GM12878 (cell line): ENCODE data around the gene ERN2. TPM values are rescaled to one million over a fixed set of nuclear protein-coding genes. Genes with fewer than 3 reads are reported as not detected.

Experiments
- ATAC-seq: fragments of 200-7000 bp; cut with Tn5 transposase; 3 replicates; pipeline ENCODE4 v1.9.1; 2020; ENCODE audit warnings: mild to moderate bottlenecking, moderate library complexity
- Bru-seq: library from RNA; stranded (reverse); fragments of 400-500 nt; gene quantifications from one replicate; lab custom pipeline; 2021; lab: Mats Ljungman, UMichigan
- BruChase-seq, 2 experiments: library from RNA; stranded (reverse); fragments of 400-500 nt; gene quantifications; one replicate each; lab custom pipeline; 2021; lab: Mats Ljungman, UMichigan
- BruUV-seq: library from RNA; stranded (reverse); fragments of 400-500 nt; replicated peaks from 2 replicates; lab custom pipeline; 2021; lab: Mats Ljungman, UMichigan
- CTCF ChIA-PET: fragments of 300-600 bp; sonication (Branson Sonifier 250); formaldehyde crosslinking; extraction: SDS; loops from one replicate; lab custom pipeline; 2021; ENCODE audit warnings: inconsistent platforms; lab: Yijun Ruan, JAX
- POLR2A ChIA-PET: fragments of 350-600 bp; formaldehyde crosslinking; extraction: SDS; loops from one replicate; lab custom pipeline; 2021; ENCODE audit warnings: inconsistent platforms; lab: Charles Lee
- RAD21 ChIA-PET: fragments of 300-600 bp; sonication (Branson Sonifier 250); formaldehyde crosslinking; loops from one replicate; lab custom pipeline; 2023; ENCODE audit warnings: antibody characterized with exemption; ENCODE audit not compliant: unreplicated experiment; lab: Charles Lee
- SMC1A ChIA-PET: fragments of 300-600 bp; sonication (Branson Sonifier 250); formaldehyde crosslinking; loops from one replicate; lab custom pipeline; 2023; ENCODE audit not compliant: unreplicated experiment, uncharacterized antibody; lab: Charles Lee
- DNase-seq: peaks from one replicate; pipeline ENCODE4 v3.0.0-alpha.2; 2011; ENCODE audit warnings: low read depth, low spot score
- FAIRE-seq: peaks from 3 replicates; lab custom pipeline; 2011; peaks lifted over from hg19 to GRCh38; lab: Jason Lieb, UNC
- H2AFZ ChIP-seq: 2 replicates; pipeline ENCODE4 v1.6.0; 2011; ENCODE audit warnings: low read depth, low read length, control low read depth; ENCODE audit not compliant: control insufficient read depth
- H3K27ac ChIP-seq: 2 replicates; pipeline ENCODE4 v1.5.1; 2011; ENCODE audit warnings: control low read depth; ENCODE audit not compliant: control insufficient read depth, insufficient read depth
- H3K27me3 ChIP-seq, 2 experiments: replicated peaks in 1 of 2; 2 replicates each; pipeline versions ENCODE4 v1.6.0 to v1.6.1; 2011; ENCODE audit warnings: low read length in 1 of 2; ENCODE audit not compliant: control insufficient read depth in 2 of 2, insufficient read depth in 2 of 2
- H3K36me3 ChIP-seq, 2 experiments: 2 replicates each; pipeline ENCODE4 v1.5.1; 2011; ENCODE audit warnings: low read length in 1 of 2; ENCODE audit not compliant: control insufficient read depth in 2 of 2, insufficient read depth in 2 of 2
- H3K4me1 ChIP-seq: 2 replicates; pipeline ENCODE4 v1.6.1; 2011; ENCODE audit warnings: mild to moderate bottlenecking, low read length, moderate library complexity, mixed read lengths; ENCODE audit not compliant: control insufficient read depth, insufficient read depth
- H3K4me2 ChIP-seq: 2 replicates; pipeline ENCODE4 v1.6.0; 2011; ENCODE audit warnings: control low read depth; ENCODE audit not compliant: control insufficient read depth, insufficient read depth
- H3K4me3 ChIP-seq: fragments of 200-600 bp; sonication (generic); 2 replicates; pipeline ENCODE4 v1.5.1; 2016
- H3K79me2 ChIP-seq: 2 replicates; pipeline ENCODE4 v1.6.0; 2011; ENCODE audit warnings: low read length; ENCODE audit not compliant: control insufficient read depth, insufficient read depth
- H3K9ac ChIP-seq: 2 replicates; pipeline ENCODE4 v1.8.0; 2011; ENCODE audit warnings: low read length, control low read depth, mixed read lengths; ENCODE audit not compliant: control insufficient read depth, insufficient read depth
- H3K9me3 ChIP-seq: replicated peaks from 3 replicates; pipeline ENCODE4 v1.5.1; 2011; ENCODE audit warnings: mild to moderate bottlenecking, low read length; ENCODE audit not compliant: control insufficient read depth, insufficient read depth
- H4K20me1 ChIP-seq: 2 replicates; pipeline ENCODE4 v1.6.0; 2011; ENCODE audit not compliant: control insufficient read depth, insufficient read depth
- CEBPB ChIP-seq, 2 experiments: fragments of 150-350 bp in 1 of 2; IDR thresholded peaks; 2 replicates each; pipeline ENCODE4 v1.6.1; 2012 to 2014; ENCODE audit warnings: low read depth in 2 of 2, low read length in 2 of 2, borderline replicate concordance in 1 of 2, inconsistent platforms in 1 of 2
- CHD4 ChIP-seq: fragments of 200-600 bp; sonication (generic); IDR thresholded peaks from 2 replicates; pipeline ENCODE4 v1.6.1; 2016; ENCODE audit warnings: mild to moderate bottlenecking
- E2F8 ChIP-seq: fragments of 450-650 bp; IDR thresholded peaks from 2 replicates; pipeline ENCODE4 v1.6.1; 2018; ENCODE audit warnings: mild to moderate bottlenecking, low read depth, moderate library complexity; ENCODE audit not compliant: partially characterized antibody
- ESRRA ChIP-seq: IDR thresholded peaks from 2 replicates; pipeline ENCODE4 v1.6.1; 2012; ENCODE audit warnings: mild to moderate bottlenecking, low read length, improper control_type of control experiment
- HSF1 ChIP-seq: fragments of 150-350 bp; IDR thresholded peaks from 2 replicates; pipeline ENCODE4 v1.6.1; 2014; ENCODE audit warnings: mild to moderate bottlenecking, low read depth, low read length
- NKRF ChIP-seq: fragments of 450-650 bp; conservative IDR thresholded peaks from 2 replicates; pipeline ENCODE4 v1.6.1; 2017; ENCODE audit warnings: mild to moderate bottlenecking, moderate library complexity
- POU2F2 ChIP-seq: IDR thresholded peaks from 3 replicates; pipeline ENCODE4 v1.6.1; 2011; ENCODE audit warnings: low read depth, mild to moderate bottlenecking, low read length, borderline replicate concordance
- WGBS: methylation state at CpG from one replicate; pipeline ENCODE4 v1.1.6; 2016; ENCODE audit warnings: low lambda C conversion rate; ENCODE audit not compliant: insufficient replicate concordance, insufficient coverage; ENCODE audit errors: missing lambda C conversion rate; 5-methylcytosine and 5-hydroxymethylcytosine counted together
- in situ Hi-C: fragments of 300-500 bp; cut with MboI; formaldehyde crosslinking; loops from 9 replicates; pipeline ENCODE4 v1.14.3; 2018; ENCODE audit warnings: mixed read lengths
- intact Hi-C: fragments of 100-400 bp; cut with micrococcal nuclease; formaldehyde crosslinking; loops from one replicate; pipeline ENCODE4 v1.14.2; 2022; ENCODE audit not compliant: unreplicated experiment
- long read RNA-seq, 2 experiments: library from polyadenylated mRNA; unstranded; transcript quantifications; one replicate each; pipeline ENCODE4 v2.0.0, GENCODE V29; 2019 to 2020
- polyA minus RNA-seq, 3 experiments: library from RNA; depleted of rRNA, polyadenylated mRNA; stranded (reverse); fragments of >200 nt; gene quantifications; 2 replicates each; pipeline ENCODE4 v1.2.3, GENCODE V29; 2011
- polyA plus RNA-seq, 11 experiments: library from polyadenylated mRNA; depleted of rRNA in 4 of 11; unstranded in 6 of 11; stranded (reverse) in 5 of 11; fragments of >200 nt; fragmentation: Nextera tagmentation in 4 of 11; fragmentation: Illumina TruSeq in 1 of 11; extraction: Ambion mirVana in 4 of 11; extraction: Trizol in 1 of 11; gene quantifications; 1 replicate in 1 of 11; 2 replicates in 10 of 11; pipeline versions ENCODE4 v1.2.1 to v1.2.3, GENCODE V29; 2011 to 2016; ENCODE audit warnings: inconsistent platforms in 2 of 11, missing spikeins in 2 of 11, low read depth in 1 of 11
- total RNA-seq, 4 experiments: library from RNA; depleted of rRNA in 3 of 4; stranded (reverse); fragments of >200 nt in 3 of 4; fragmentation: Illumina TruSeq in 1 of 4; extraction: Trizol in 1 of 4; gene quantifications; 2 replicates each; pipeline versions ENCODE4 v1.2.1 to v1.2.3, GENCODE V29; 2013 to 2021

The ERN2 gene
- not detected in 2 replicates for total RNA-seq (2013; cell fraction: nucleolus; rRNA removed)
- 0.51 and 0.71 TPM in 2 replicates for total RNA-seq (2014; rRNA removed)
- total RNA-seq (2014; rRNA removed; fragmentation: Illumina TruSeq; extraction: Trizol) = 0.09 and 0.36 TPM in 2 replicates
- 0.11 and 0.95 TPM in 2 replicates for total RNA-seq (2021)
- polyA plus RNA-seq (2011; ENCODE audit: low read depth) = not detected
- polyA plus RNA-seq (2011; rRNA removed) = 0.14 TPM in 1 of 2 replicates, not detected in the other
- not detected in 2 replicates for polyA plus RNA-seq (2011; cell fraction: cytosol; rRNA removed)
- not detected in 2 replicates for polyA plus RNA-seq (2011; cell fraction: nucleus; rRNA removed)
- not detected in 2 replicates for polyA plus RNA-seq (2012)
- not detected in 2 replicates for polyA plus RNA-seq (2014; fragmentation: Illumina TruSeq; extraction: Trizol)
- polyA plus RNA-seq (2014; fragmentation: Nextera tagmentation; extraction: Ambion mirVana) = not detected
- 0.46 TPM in 1 of 2 replicates, not detected in the other for polyA plus RNA-seq (2014; rRNA removed)
- under 1 TPM in 1 of 2 experiments, not detected in 1; 0.06 TPM for polyA plus RNA-seq (2016; fragmentation: Nextera tagmentation; extraction: Ambion mirVana)
- polyA minus RNA-seq (2011; rRNA and poly(A)+ RNA removed) = 0.80 TPM in 1 of 2 replicates, not detected in the other
- polyA minus RNA-seq (2011; cell fraction: cytosol; rRNA and poly(A)+ RNA removed) = not detected in 2 replicates
- 1.6 and 8.3 TPM in 2 replicates for polyA minus RNA-seq (2011; cell fraction: nucleus; rRNA and poly(A)+ RNA removed)
- percentile 7 among the genes with signal in this experiment for Bru-seq, nascent RNA
- BruChase-seq, experiment 1, labeled RNA remaining after a 6-hour chase = not detected
- BruChase-seq, experiment 2, labeled RNA remaining after a 2-hour chase = not detected
- long read RNA-seq, experiment 1 = 0 reads
- long read RNA-seq, experiment 2 = 0 reads

GRCh38 chr16:23712976-23713375, at the start of gene ERN2:
ERN2 (minus strand) TSS chr16:23713222; CDS start chr16:23713187, 35 bp downstream.
- CTCF ChIA-PET = no interaction called here
- Histone ChIP-seq H3K79me2 (no peaks in the 10 kb centered on the region), H3K9me3 (peaks cover 10% of the 10 kb centered on the region; the same call in 2 of the 3 replicates), H3K4me1 (no peaks in the 10 kb centered on the region), H2AFZ (no peak within 1 kb of the TSS), H3K27me3 (peaks cover 0 to 2% of the 10 kb centered on the region in 2 experiments; a peak in 1 of 4 replicates), H3K36me3 (no peaks in the 10 kb centered on the region), H3K9ac (no peak within 1 kb of the TSS), H3K27ac (no peak within 1 kb of the TSS), H4K20me1 (no peaks in the 10 kb centered on the region), H3K4me2 (no peak within 1 kb of the TSS), H3K4me3 (no peak within 1 kb of the TSS)
- RAD21 ChIA-PET = no interaction called here
- TF ChIP-seq CEBPB (IDR thresholded peaks at IDR 0.05; ENCODE audit: borderline replicate concordance in 1 of 2, low read depth in 2 of 2, low read length in 2 of 2) = no peak
- TF ChIP-seq E2F8 = no peak
- TF ChIP-seq POU2F2 = no peak
- TF ChIP-seq ESRRA = no peak
- no peak for TF ChIP-seq HSF1
- TF ChIP-seq CHD4 = no peak
- TF ChIP-seq NKRF = no peak
- intact Hi-C loops (no loop called here), in situ Hi-C loops (no loop called here)
- ATAC-seq (no peak), FAIRE-seq (no peak), DNase-seq (no peak)
- SMC1A ChIA-PET = interaction anchor here (0.6 kb wide), 1 partner anchor 58 kb away, joined by 3 read pairs; no protein-coding TSS in a partner anchor
- BruUV-seq = no TSS peak
- WGBS = 48% methylated on average over 37 of the region's 37 CpGs
- POLR2A ChIA-PET = no interaction called here
